Measurements from ENCODE around the gene FHDC1. TPM values are rescaled to one million over a fixed set of nuclear protein-coding genes. Genes with fewer than 3 reads are reported as not detected.

FHDC1 gene
- 0.95 and 2.2 TPM in 2 replicates for total RNA-seq (2014; rRNA removed)
- Bru-seq, nascent RNA = percentile 36 among the genes with signal in this experiment
- BruChase-seq, experiment 1, labeled RNA remaining after a 6-hour chase = percentile 45 among the genes with signal in this experiment
- BruChase-seq, experiment 2, labeled RNA remaining after a 2-hour chase = percentile 43 among the genes with signal in this experiment
- long read RNA-seq = 0 reads

DNA sequence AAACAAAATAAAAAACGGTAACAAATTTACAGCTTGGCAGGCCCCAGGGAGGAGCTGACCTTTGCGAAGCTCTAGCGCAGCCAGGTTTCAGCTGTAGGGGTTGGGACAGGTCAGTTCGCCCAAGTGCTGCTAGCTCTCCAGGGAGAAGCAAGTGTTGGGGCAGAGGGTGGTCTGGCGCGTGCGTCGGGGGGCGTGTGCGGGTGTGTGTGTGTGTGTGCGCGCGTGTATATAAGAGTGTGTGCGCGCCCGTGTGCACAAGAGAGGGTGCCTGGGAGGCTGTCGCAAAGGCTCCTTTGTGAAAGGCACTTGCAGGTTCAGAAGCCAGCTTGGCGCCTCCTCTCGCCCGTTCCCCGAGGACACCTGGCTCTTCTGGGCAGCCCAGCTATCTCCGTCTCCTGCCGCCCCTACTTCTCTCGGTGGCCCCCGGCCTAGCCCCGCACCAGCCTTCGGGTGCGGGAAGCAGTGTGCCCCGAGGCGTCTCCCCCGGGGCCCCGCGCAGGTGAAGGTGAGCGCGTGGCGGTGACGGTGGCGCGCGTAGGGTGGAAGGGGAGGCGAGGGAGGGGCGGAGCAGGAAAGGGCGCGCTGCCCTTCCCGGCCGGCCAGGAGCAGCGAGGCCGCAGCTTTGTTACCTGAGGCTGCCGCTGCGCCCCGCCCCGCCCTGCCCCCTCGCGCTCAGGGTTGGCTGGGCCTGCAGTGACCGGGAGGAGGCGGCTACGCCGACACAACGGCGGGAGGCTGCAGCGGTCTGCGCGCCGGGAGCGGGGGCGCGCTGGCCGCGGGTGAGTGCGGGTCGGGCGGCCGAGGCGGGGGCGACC is at the start of gene FHDC1:
Gene FHDC1 (plus strand): TSS at position 693 of the 815 bp plus-strand sequence. CDS start 6,735 bp downstream, outside the sequence.
- H3K4me1 ChIP-seq (ENCODE audit: insufficient read depth, low read length) = peaks cover 9% of the 10 kb centered on the region
- H3K9me3 ChIP-seq (ENCODE audit: low read length) = no peaks in the 10 kb centered on the region
- no peak within 1 kb of the TSS for H3K27ac ChIP-seq (ENCODE audit: low read length)
- H3K4me2 ChIP-seq (ENCODE audit: low read length) = peak within 1 kb of the TSS; percentile 98
- H3K79me2 ChIP-seq (ENCODE audit: low read length) = no peaks in the 10 kb centered on the region
- peak within 1 kb of the TSS; percentile 87 for H2AFZ ChIP-seq (ENCODE audit: low read length)
- no peaks in the 10 kb centered on the region for H3K27me3 ChIP-seq (ENCODE audit: low read length)
- BruUV-seq (replicated peaks) = no TSS peak
- ChIA-PET POLR2A (ENCODE audit: unreplicated experiment) (interaction anchor here (0.7 kb wide), 1 partner anchor 147 kb away, joined by 6 read pairs; no protein-coding TSS in a partner anchor), CTCF (no interaction called here)
- peak; percentile 76 for DNase-seq
- TF ChIP-seq EZH2 (IDR thresholded peaks at IDR 0.05; ENCODE audit: low read length, unreplicated experiment) (no peak), EZH2phosphoT487 (IDR thresholded peaks at IDR 0.05; ENCODE audit: borderline replicate concordance, low read length) (no peak)
- TF ChIP-seq, protein P1, sequence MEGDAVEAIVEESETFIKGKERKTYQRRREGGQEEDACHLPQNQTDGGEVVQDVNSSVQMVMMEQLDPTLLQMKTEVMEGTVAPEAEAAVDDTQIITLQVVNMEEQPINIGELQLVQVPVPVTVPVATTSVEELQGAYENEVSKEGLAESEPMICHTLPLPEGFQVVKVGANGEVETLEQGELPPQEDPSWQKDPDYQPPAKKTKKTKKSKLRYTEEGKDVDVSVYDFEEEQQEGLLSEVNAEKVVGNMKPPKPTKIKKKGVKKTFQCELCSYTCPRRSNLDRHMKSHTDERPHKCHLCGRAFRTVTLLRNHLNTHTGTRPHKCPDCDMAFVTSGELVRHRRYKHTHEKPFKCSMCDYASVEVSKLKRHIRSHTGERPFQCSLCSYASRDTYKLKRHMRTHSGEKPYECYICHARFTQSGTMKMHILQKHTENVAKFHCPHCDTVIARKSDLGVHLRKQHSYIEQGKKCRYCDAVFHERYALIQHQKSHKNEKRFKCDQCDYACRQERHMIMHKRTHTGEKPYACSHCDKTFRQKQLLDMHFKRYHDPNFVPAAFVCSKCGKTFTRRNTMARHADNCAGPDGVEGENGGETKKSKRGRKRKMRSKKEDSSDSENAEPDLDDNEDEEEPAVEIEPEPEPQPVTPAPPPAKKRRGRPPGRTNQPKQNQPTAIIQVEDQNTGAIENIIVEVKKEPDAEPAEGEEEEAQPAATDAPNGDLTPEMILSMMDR (conservative IDR thresholded peaks at IDR 0.05; ENCODE audit: low read depth, low read length) = no peak; the same call in 1 of the 2 replicates
- H3F3A ChIP-seq (ENCODE audit: low read length, unreplicated experiment) = no peaks in the 10 kb centered on the region
- H4K20me1 ChIP-seq (ENCODE audit: low read length) = no peaks in the 10 kb centered on the region
- no peaks in the 10 kb centered on the region for H3K36me3 ChIP-seq (ENCODE audit: low read depth, low read length)
- H3K9me2 ChIP-seq (replicated peaks; ENCODE audit: low read length) = no peaks in the 10 kb centered on the region
- peak within 1 kb of the TSS; percentile 52 for H3K9ac ChIP-seq (ENCODE audit: low read length)
- peak within 1 kb of the TSS; percentile 85 for H3K4me3 ChIP-seq (ENCODE audit: low read length)
- intact Hi-C loops (cut with micrococcal nuclease) = loop anchor here (5.0 kb wide), 2 partner anchors 34 to 89 kb away; no protein-coding TSS in a partner anchor
- ATAC-seq = peak; percentile 88

DNA sequence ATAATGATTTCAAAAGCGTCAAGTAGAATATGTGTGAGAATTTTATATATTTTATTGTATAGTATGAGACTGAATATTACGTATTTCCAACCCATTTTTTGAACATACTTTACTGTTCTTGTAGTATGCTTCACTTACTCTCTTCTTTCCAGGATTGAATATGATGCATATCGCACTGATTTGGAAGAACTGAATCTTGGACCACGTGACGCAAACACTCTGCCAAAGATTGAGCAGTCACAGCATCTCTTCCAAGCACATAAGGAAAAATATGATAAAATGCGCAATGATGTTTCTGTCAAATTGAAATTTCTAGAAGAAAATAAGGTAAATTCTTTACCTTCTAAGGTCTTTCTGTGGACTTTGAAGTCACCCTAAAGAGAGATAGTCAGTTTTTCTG is 48.1 kb upstream of the FHDC1 start:
- Histone ChIP-seq H3K4me2 (ENCODE audit: low read length) (no peak overlapping the region), H3K9me3 (ENCODE audit: low read length) (no peaks in the 10 kb centered on the region), H2AFZ (ENCODE audit: low read length) (no peak overlapping the region), H3K9me2 (replicated peaks; ENCODE audit: low read length) (no peaks in the 10 kb centered on the region), H3K27me3 (ENCODE audit: low read length) (no peaks in the 10 kb centered on the region), H3K9ac (ENCODE audit: low read length) (no peak overlapping the region), H3K4me1 (ENCODE audit: insufficient read depth, low read length) (no peaks in the 10 kb centered on the region), H3K27ac (ENCODE audit: low read length) (no peak overlapping the region), H4K20me1 (ENCODE audit: low read length) (no peaks in the 10 kb centered on the region), H3K36me3 (ENCODE audit: low read depth, low read length) (peaks cover 3% of the 10 kb centered on the region; the same call in 1 of the 2 replicates), H3F3A (ENCODE audit: low read length, unreplicated experiment) (no peaks in the 10 kb centered on the region), H3K4me3 (ENCODE audit: low read length) (no peak overlapping the region), H3K79me2 (ENCODE audit: low read length) (no peaks in the 10 kb centered on the region)
- POLR2A ChIA-PET (ENCODE audit: unreplicated experiment) = no interaction called here
- ATAC-seq (no peak), DNase-seq (no peak)
- intact Hi-C loops (cut with micrococcal nuclease) = no loop called here
- BruUV-seq (replicated peaks) = no TSS peak
- CTCF ChIA-PET = no interaction called here
- TF ChIP-seq EZH2phosphoT487 (IDR thresholded peaks at IDR 0.05; ENCODE audit: borderline replicate concordance, low read length) (no peak), EZH2 (IDR thresholded peaks at IDR 0.05; ENCODE audit: low read length, unreplicated experiment) (no peak)
- TF ChIP-seq, protein P1 (conservative IDR thresholded peaks at IDR 0.05; ENCODE audit: low read depth, low read length) = no peak
